K562 (cell line): Measurements from ENCODE around the gene AP1G1. TPM values are rescaled to one million over a fixed set of nuclear protein-coding genes. Genes with fewer than 3 reads are reported as not detected.

ENCODE experiments used
- ATAC-seq: fragments of 200-7000 bp; cut with Tn5 transposase; 3 replicates; pipeline ENCODE4 v1.9.1; 2020; ENCODE audit warnings: moderate library complexity
- BruUV-seq: library from RNA; stranded (reverse); fragments of 400-500 nt; replicated peaks from 2 replicates; lab custom pipeline; 2021; lab: Mats Ljungman, UMichigan
- CTCF ChIA-PET: fragments of 300-600 bp; formaldehyde crosslinking; extraction: SDS; loops from one replicate; lab custom pipeline; 2021; ENCODE audit warnings: low intra/inter-chr PET ratio; lab: Yijun Ruan, JAX
- POLR2A ChIA-PET: fragments of 300-600, 350-650 bp; sonication (Branson Sonifier 250); formaldehyde crosslinking; extraction: SDS; loops from one replicate; lab custom pipeline; 2021; ENCODE audit warnings: antibody characterized with exemption, inconsistent platforms; lab: Yijun Ruan, JAX
- DNase-seq, 4 experiments: peaks; one replicate each; pipeline versions ENCODE4 v3.0.0 to v3.0.0-alpha.2; 2011 to 2018; ENCODE audit warnings: low spot score in 3 of 4, mixed read lengths in 3 of 4; ENCODE audit errors: extremely low read depth in 1 of 4
- FAIRE-seq: peaks from 2 replicates; lab custom pipeline; 2011; peaks lifted over from hg19 to GRCh38; lab: Jason Lieb, UNC
- H2AFZ ChIP-seq: 2 replicates; pipeline ENCODE4 v1.6.0; 2011; ENCODE audit warnings: low read depth, low read length, control low read depth, inconsistent platforms
- H3K27ac ChIP-seq: fragments of 200-600 bp; 3 replicates; pipeline ENCODE4 v1.8.0; 2011; ENCODE audit warnings: low read depth, mild to moderate bottlenecking, control low read depth, inconsistent platforms, low read length, moderate library complexity, mixed read lengths; ENCODE audit errors: extremely low read depth
- H3K27me3 ChIP-seq, 2 experiments: fragments of 300-600 bp in 1 of 2; 2 replicates in 1 of 2; 3 replicates in 1 of 2; pipeline versions ENCODE4 v1.6.0 to v1.8.0; 2011; ENCODE audit warnings: inconsistent platforms in 2 of 2, low read length in 2 of 2, mild to moderate bottlenecking in 1 of 2, mixed read lengths in 1 of 2, moderate library complexity in 1 of 2; ENCODE audit not compliant: control insufficient read depth in 2 of 2, insufficient read depth in 2 of 2
- H3K36me3 ChIP-seq: fragments of 300-600 bp; 3 replicates; pipeline ENCODE4 v1.8.0; 2011; ENCODE audit warnings: mild to moderate bottlenecking, low read length, inconsistent platforms; ENCODE audit not compliant: control insufficient read depth, insufficient read depth
- H3K4me1 ChIP-seq, 2 experiments: fragments of 200-600 bp in 1 of 2; replicated peaks in 1 of 2; 2 replicates in 1 of 2; 3 replicates in 1 of 2; pipeline versions ENCODE4 v1.5.1 to v1.8.0; 2011; ENCODE audit warnings: inconsistent platforms in 2 of 2, low read length in 2 of 2, mild to moderate bottlenecking in 1 of 2, mixed read lengths in 1 of 2, moderate library complexity in 1 of 2; ENCODE audit not compliant: control insufficient read depth in 2 of 2, insufficient read depth in 2 of 2
- H3K4me2 ChIP-seq: 2 replicates; pipeline ENCODE4 v1.6.1; 2011; ENCODE audit warnings: low read length, control low read depth, inconsistent platforms, mixed read lengths; ENCODE audit not compliant: insufficient read depth
- H3K4me3 ChIP-seq: fragments of 200-600 bp; sonication (generic), shearing (Covaris generic); 2 replicates; pipeline ENCODE4 v1.5.1; 2016; ENCODE audit warnings: control low read depth, inconsistent platforms
- H3K79me2 ChIP-seq: fragments of 200-600 bp; 3 replicates; pipeline ENCODE4 v1.8.0; 2011; ENCODE audit warnings: low read length, inconsistent platforms; ENCODE audit not compliant: control insufficient read depth, insufficient read depth
- H3K9ac ChIP-seq, 2 experiments: 2 replicates each; pipeline versions ENCODE4 v1.6.0 to v1.6.1; 2011; ENCODE audit warnings: low read depth in 2 of 2, low read length in 2 of 2, control low read depth in 1 of 2, inconsistent platforms in 1 of 2, mild to moderate bottlenecking in 1 of 2, mixed read lengths in 1 of 2; ENCODE audit not compliant: insufficient read depth in 1 of 2
- H3K9me1 ChIP-seq: one replicate; pipeline ENCODE4 v1.6.0; 2011; ENCODE audit warnings: inconsistent platforms, mild to moderate bottlenecking, low read length, moderate library complexity; ENCODE audit not compliant: control insufficient read depth, insufficient read depth
- H3K9me3 ChIP-seq: replicated peaks from 2 replicates; pipeline ENCODE4 v1.5.1; 2011; ENCODE audit warnings: low read depth, low read length, inconsistent platforms; ENCODE audit not compliant: control insufficient read depth, insufficient read depth
- H4K20me1 ChIP-seq: replicated peaks from 2 replicates; pipeline ENCODE4 v1.6.1; 2011; ENCODE audit warnings: low read length, inconsistent platforms, mixed read lengths; ENCODE audit not compliant: control insufficient read depth, insufficient read depth
- BCOR ChIP-seq: fragments of 450-650 bp; IDR thresholded peaks from 2 replicates; pipeline ENCODE4 v1.6.1; 2016
- CXXC5 ChIP-seq: fragments of 250-450 bp; sonication (Bioruptor Pico); IDR thresholded peaks from 2 replicates; pipeline ENCODE4 v1.8.0; 2022; ENCODE audit warnings: inconsistent platforms, mild to moderate bottlenecking, moderate library complexity
- DPF2 ChIP-seq: fragments of 450-650 bp; IDR thresholded peaks from 2 replicates; pipeline ENCODE4 v1.6.1; 2016
- FOXK2 ChIP-seq, 2 experiments: fragments of 450-650 bp; IDR thresholded peaks in 1 of 2; conservative IDR thresholded peaks in 1 of 2; 2 replicates each; pipeline ENCODE4 v1.6.1; 2016; ENCODE audit warnings: low read depth in 2 of 2, mild to moderate bottlenecking in 1 of 2
- HDAC1 ChIP-seq, 2 experiments: fragments of 450-650 bp; IDR thresholded peaks; 2 replicates each; pipeline ENCODE4 v1.6.1; 2016 to 2017; ENCODE audit warnings: inconsistent platforms in 1 of 2, mild to moderate bottlenecking in 1 of 2, moderate library complexity in 1 of 2
- HLTF ChIP-seq: fragments of 450-650 bp; IDR thresholded peaks from 2 replicates; pipeline ENCODE4 v1.6.1; 2016
- HNRNPL ChIP-seq: fragments of 200-400 bp; formaldehyde crosslinking; IDR thresholded peaks from 2 replicates; pipeline ENCODE4 v1.6.1; 2017; ENCODE audit warnings: low read depth, mild to moderate bottlenecking, low read length
- RBBP5 ChIP-seq: fragments of 200-600 bp; sonication (generic); IDR thresholded peaks from 2 replicates; pipeline ENCODE4 v1.6.1; 2012; ENCODE audit warnings: borderline replicate concordance, mild to moderate bottlenecking, low read length, control low read depth, inconsistent platforms; ENCODE audit not compliant: insufficient read depth, poor library complexity, severe bottlenecking
- SIN3A ChIP-seq, 2 experiments: fragments of 150-350 bp in 1 of 2; IDR thresholded peaks; 2 replicates each; pipeline ENCODE4 v1.6.1; 2011 to 2016; ENCODE audit warnings: borderline replicate concordance in 2 of 2, low read depth in 2 of 2, low read length in 2 of 2, mild to moderate bottlenecking in 2 of 2, moderate library complexity in 2 of 2; ENCODE audit not compliant: control insufficient read depth in 1 of 2
- ZNF436 ChIP-seq: fragments of 250-450, 450-650 bp; sonication (Bioruptor Pico); formaldehyde crosslinking; IDR thresholded peaks from 2 replicates; pipeline ENCODE4 v1.7.0; 2020; ENCODE audit warnings: mild to moderate bottlenecking
- ZNF551 ChIP-seq: fragments of 250-450 bp; sonication (Bioruptor Pico); IDR thresholded peaks from 2 replicates; pipeline ENCODE4 v1.5.0; 2021; ENCODE audit warnings: mild to moderate bottlenecking, moderate library complexity
- WGBS: fragments of 100-300 bp; shearing (Covaris generic); methylation state at CpG from one replicate; pipeline ENCODE4 v1.1.6; 2016; ENCODE audit warnings: low coverage, mixed read lengths; ENCODE audit not compliant: insufficient coverage; ENCODE audit errors: missing lambda C conversion rate; 5-methylcytosine and 5-hydroxymethylcytosine counted together
- in situ Hi-C: fragments of 300-500 bp; cut with MboI; formaldehyde crosslinking; loops from 4 replicates; pipeline ENCODE4 v1.15.0; 2018; ENCODE audit warnings: inconsistent platforms, mixed read lengths
- intact Hi-C: fragments of 100-400 bp; cut with micrococcal nuclease; formaldehyde crosslinking; loops from 2 replicates; pipeline ENCODE4 v1.14.2; 2022
- polyA plus RNA-seq, 8 experiments: library from polyadenylated mRNA; depleted of rRNA in 4 of 8; stranded (reverse) in 5 of 8; unstranded in 3 of 8; fragments of >200 nt; fragmentation: Nextera tagmentation in 2 of 8; fragmentation: Illumina TruSeq in 1 of 8; extraction: Ambion mirVana in 2 of 8; extraction: Trizol in 1 of 8; gene quantifications; 2 replicates each; pipeline versions ENCODE4 v1.2.1 to v1.2.3, GENCODE V29; 2011 to 2014; ENCODE audit warnings: inconsistent platforms in 1 of 8, missing spikeins in 1 of 8
- total RNA-seq, 7 experiments: library from RNA; depleted of rRNA in 6 of 7; stranded (reverse); fragments of >200 nt in 6 of 7; fragmentation: Illumina TruSeq in 2 of 7; extraction: Trizol in 2 of 7; gene quantifications; 2 replicates each; pipeline versions ENCODE4 v1.2.1 to v1.2.3, GENCODE V29; 2011 to 2021; ENCODE audit warnings: low replicate concordance in 1 of 7
- TF ChIP-seq, protein P1 (sequence below), 2 experiments: fragments of 450-650 bp in 1 of 2; sonication (generic) in 1 of 2; formaldehyde crosslinking in 1 of 2; IDR thresholded peaks; 2 replicates each; pipeline versions ENCODE4 v1.7.1 to v1.9.0; 2016 to 2022; ENCODE audit warnings: inconsistent platforms in 1 of 2, mild to moderate bottlenecking in 1 of 2, missing genetic modification reagents in 1 of 2

AP1G1 gene
- total and polyA plus RNA-seq, 9 of the 15 experiments (the other 6 are each of a cell fraction or from before 2014, with no cell fraction given), result 7.0 to 59.2 (median 42.0) TPM

DNA sequence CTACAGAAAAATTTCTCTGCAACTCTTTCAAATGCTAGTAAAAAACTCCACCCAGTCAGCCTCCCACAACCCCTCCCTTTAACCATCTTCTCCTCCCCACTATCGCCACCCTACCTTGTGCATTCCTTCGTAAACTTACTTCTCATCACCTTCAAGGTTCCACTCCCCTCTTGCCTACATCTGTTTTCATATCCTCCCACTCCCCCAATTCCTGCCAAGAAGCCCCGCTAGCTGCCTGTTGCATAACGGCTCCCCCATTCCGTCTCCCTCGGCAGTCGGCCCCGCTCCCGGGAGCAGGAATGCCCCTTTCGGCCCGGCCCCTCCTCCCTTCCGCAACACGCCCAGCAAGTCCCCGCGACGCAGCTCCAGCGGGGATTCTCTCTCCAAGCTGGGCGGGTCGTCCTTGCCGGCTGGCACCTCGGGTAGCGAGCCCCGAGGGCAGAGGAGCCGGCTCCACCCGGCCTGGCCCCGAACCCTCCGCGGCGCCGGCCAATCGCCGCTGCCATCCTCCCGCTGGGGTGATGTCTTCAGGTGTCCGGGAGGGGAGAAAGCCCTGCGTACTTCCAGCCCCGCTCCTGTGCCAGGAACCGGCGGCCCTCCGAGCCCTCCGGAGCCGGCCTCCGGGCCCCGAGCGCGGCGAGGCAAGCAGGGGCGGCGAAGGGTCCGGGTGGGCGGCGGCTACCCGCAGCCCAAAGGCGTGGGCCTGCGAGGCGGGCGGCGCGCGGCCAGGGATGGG, 85.7 kb downstream of the AP1G1 start:
- ATAC-seq, result peak; percentile 68
- H3K36me3 ChIP-seq, result no peaks in the 10 kb centered on the region; the same call in 2 of the 3 replicates
- WGBS, result 0% methylated on average over 28 of the region's 59 CpGs
- no peaks in the 10 kb centered on the region for H3K9me1 ChIP-seq
- peak overlapping the region; percentile 87 for H3K4me3 ChIP-seq
- peak overlapping the region; percentile 62 for H3K27ac ChIP-seq
- in situ Hi-C loops, result no loop called here
- H3K4me2 ChIP-seq, result peak overlapping the region; percentile 89
- FAIRE-seq, result peak; percentile 77
- peak overlapping the region; percentile 57 to 90 for H3K9ac ChIP-seq
- peaks cover 14% of the 10 kb centered on the region; the same call in 2 of the 3 replicates for H3K79me2 ChIP-seq
- H3K4me1 ChIP-seq, result peaks cover 11 to 14% of the 10 kb centered on the region in 2 experiments; a peak in 4 of 5 replicates
- no peaks in the 10 kb centered on the region for H4K20me1 ChIP-seq
- BruUV-seq, result no TSS peak
- CTCF ChIA-PET, result no interaction called here
- peak overlapping the region; percentile 86 for H2AFZ ChIP-seq
- intact Hi-C loops, result no loop called here
- H3K9me3 ChIP-seq, result no peaks in the 10 kb centered on the region
- no peaks in the 10 kb centered on the region for H3K27me3 ChIP-seq
- POLR2A ChIA-PET, result interaction anchor here (1.0 kb wide), 2 partner anchors 11 to 45 kb away, joined by 3 to 4 read pairs; no protein-coding TSS in a partner anchor
- peak; percentile 59 to 70 (median 62) for DNase-seq
- TF ChIP-seq FOXK2 (conservative IDR thresholded peaks at IDR 0.05 in 1 of 2, IDR thresholded peaks at IDR 0.05 in 1 of 2; ENCODE audit: low read depth in 2 of 2) (peak in 1 of 2 experiments; percentile 23; a peak in 1 of 4 replicates), ZNF436 (CRISPR knock-in tag) (no peak), SIN3A (IDR thresholded peaks at IDR 0.05; ENCODE audit: borderline replicate concordance in 2 of 2, control insufficient read depth in 1 of 2, low read depth in 2 of 2, low read length in 2 of 2) (0 out of 4 replicates have a peak, but pooled peaks of 1 of the 2 experiments have one; percentile 7), RBBP5 (peak; percentile 52), HLTF (0 out of 2 replicates have a peak, but pooled peaks have one; percentile 20), BCOR (peak; percentile 64; the same call in 1 of the 2 replicates), HNRNPL (0 out of 2 replicates have a peak, but pooled peaks have one; percentile 27), HDAC1 (IDR thresholded peaks at IDR 0.05) (peak in 1 of 2 experiments; percentile 78; a peak in 2 of 4 replicates), ZNF551 (no peak), DPF2 (peak; percentile 32; the same call in 1 of the 2 replicates), CXXC5 (CRISPR knock-in tag) (peak; percentile 7; the same call in 1 of the 2 replicates)
- TF ChIP-seq, protein P1, sequence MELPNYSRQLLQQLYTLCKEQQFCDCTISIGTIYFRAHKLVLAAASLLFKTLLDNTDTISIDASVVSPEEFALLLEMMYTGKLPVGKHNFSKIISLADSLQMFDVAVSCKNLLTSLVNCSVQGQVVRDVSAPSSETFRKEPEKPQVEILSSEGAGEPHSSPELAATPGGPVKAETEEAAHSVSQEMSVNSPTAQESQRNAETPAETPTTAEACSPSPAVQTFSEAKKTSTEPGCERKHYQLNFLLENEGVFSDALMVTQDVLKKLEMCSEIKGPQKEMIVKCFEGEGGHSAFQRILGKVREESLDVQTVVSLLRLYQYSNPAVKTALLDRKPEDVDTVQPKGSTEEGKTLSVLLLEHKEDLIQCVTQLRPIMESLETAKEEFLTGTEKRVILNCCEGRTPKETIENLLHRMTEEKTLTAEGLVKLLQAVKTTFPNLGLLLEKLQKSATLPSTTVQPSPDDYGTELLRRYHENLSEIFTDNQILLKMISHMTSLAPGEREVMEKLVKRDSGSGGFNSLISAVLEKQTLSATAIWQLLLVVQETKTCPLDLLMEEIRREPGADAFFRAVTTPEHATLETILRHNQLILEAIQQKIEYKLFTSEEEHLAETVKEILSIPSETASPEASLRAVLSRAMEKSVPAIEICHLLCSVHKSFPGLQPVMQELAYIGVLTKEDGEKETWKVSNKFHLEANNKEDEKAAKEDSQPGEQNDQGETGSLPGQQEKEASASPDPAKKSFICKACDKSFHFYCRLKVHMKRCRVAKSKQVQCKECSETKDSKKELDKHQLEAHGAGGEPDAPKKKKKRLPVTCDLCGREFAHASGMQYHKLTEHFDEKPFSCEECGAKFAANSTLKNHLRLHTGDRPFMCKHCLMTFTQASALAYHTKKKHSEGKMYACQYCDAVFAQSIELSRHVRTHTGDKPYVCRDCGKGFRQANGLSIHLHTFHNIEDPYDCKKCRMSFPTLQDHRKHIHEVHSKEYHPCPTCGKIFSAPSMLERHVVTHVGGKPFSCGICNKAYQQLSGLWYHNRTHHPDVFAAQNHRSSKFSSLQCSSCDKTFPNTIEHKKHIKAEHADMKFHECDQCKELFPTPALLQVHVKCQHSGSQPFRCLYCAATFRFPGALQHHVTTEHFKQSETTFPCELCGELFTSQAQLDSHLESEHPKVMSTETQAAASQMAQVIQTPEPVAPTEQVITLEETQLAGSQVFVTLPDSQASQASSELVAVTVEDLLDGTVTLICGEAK (IDR thresholded peaks at IDR 0.05), result no peak
- TF ChIP-seq, protein P1 (CRISPR knock-in tag; IDR thresholded peaks at IDR 0.05), result no peak
